ENCODE measurements around the gene DDX47. TPM values are rescaled to one million over a fixed set of nuclear protein-coding genes. Genes with fewer than 3 reads are reported as not detected.
"Not testable (repeated sequence)": the region's sequence is repeated elsewhere in the genome, so short reads cannot be mapped to it uniquely, and the experiment has no call there.

Gene DDX47
- total RNA-seq, 1 donor from 2014 or later = 114 TPM

- no peak overlapping the region for H3K27ac Mint-ChIP-seq
- intact Hi-C loops (cut with micrococcal nuclease) = no loop called here
- no peaks in the 10 kb centered on the region for H3K9me3 Mint-ChIP-seq
- DNase-seq (ENCODE audit: low spot score) = no peak
- no peaks in the 10 kb centered on the region for H3K36me3 Mint-ChIP-seq (ENCODE audit: low read depth)
- no peaks in the 10 kb centered on the region for H3K4me1 Mint-ChIP-seq (ENCODE audit: low read depth)
- no peaks in the 10 kb centered on the region for H3K27me3 Mint-ChIP-seq (ENCODE audit: low read depth)
- H3K4me3 Mint-ChIP-seq (ENCODE audit: low read depth) = no peak overlapping the region
Measured at GRCh38 chr12:12868477-12869235, 55.5 kb downstream of the DDX47 start.

- H3K9me3 Mint-ChIP-seq = no peaks in the 10 kb centered on the region
- no peak overlapping the region for H3K27ac Mint-ChIP-seq
- H3K4me3 Mint-ChIP-seq (ENCODE audit: low read depth) = no peak overlapping the region
- DNase-seq (ENCODE audit: low spot score) = no peak
- H3K27me3 Mint-ChIP-seq (ENCODE audit: low read depth) = no peaks in the 10 kb centered on the region
- H3K4me1 Mint-ChIP-seq (ENCODE audit: low read depth) = no peaks in the 10 kb centered on the region
- intact Hi-C loops (cut with micrococcal nuclease) = no loop called here
- no peaks in the 10 kb centered on the region for H3K36me3 Mint-ChIP-seq (ENCODE audit: low read depth)
Measured at GRCh38 chr12:12870465-12870864, 57.3 kb downstream of the DDX47 start.

- intact Hi-C loops (cut with micrococcal nuclease) = no loop called here
- no peaks in the 10 kb centered on the region for H3K36me3 Mint-ChIP-seq (ENCODE audit: low read depth)
- DNase-seq (ENCODE audit: low spot score) = no peak
- H3K4me1 Mint-ChIP-seq (ENCODE audit: low read depth) = no peaks in the 10 kb centered on the region
- H3K4me3 Mint-ChIP-seq (ENCODE audit: low read depth) = no peak overlapping the region
- H3K27ac Mint-ChIP-seq = no peak overlapping the region
- H3K9me3 Mint-ChIP-seq = no peaks in the 10 kb centered on the region
- no peaks in the 10 kb centered on the region for H3K27me3 Mint-ChIP-seq (ENCODE audit: low read depth)
Measured at GRCh38 chr12:12871587-12872138, 58.5 kb downstream of the DDX47 start.

- Mint-ChIP-seq H3K4me1 (ENCODE audit: low read depth) (no peaks in the 10 kb centered on the region), H3K27me3 (ENCODE audit: low read depth) (no peaks in the 10 kb centered on the region)
- intact Hi-C loops (cut with micrococcal nuclease) = no loop called here
Measured at GRCh38 chr12:12872139-12872933, 59.2 kb downstream of the DDX47 start.

GRCh38 chr12:12872934-12873275, 59.8 kb downstream of the DDX47 start:
- no peak for DNase-seq (ENCODE audit: low spot score)
- Mint-ChIP-seq H3K27me3 (ENCODE audit: low read depth) (no peaks in the 10 kb centered on the region), H3K4me1 (ENCODE audit: low read depth) (no peaks in the 10 kb centered on the region), H3K36me3 (ENCODE audit: low read depth) (no peaks in the 10 kb centered on the region), H3K4me3 (ENCODE audit: low read depth) (no peak overlapping the region), H3K9me3 (no peaks in the 10 kb centered on the region), H3K27ac (no peak overlapping the region)
- intact Hi-C loops (cut with micrococcal nuclease) = no loop called here

More at GRCh38 chr12:12872139-12872933, 59.2 kb downstream of the DDX47 start:
- Mint-ChIP-seq H3K4me3 (ENCODE audit: low read depth) (no peak overlapping the region), H3K9me3 (no peaks in the 10 kb centered on the region), H3K27ac (no peak overlapping the region), H3K36me3 (ENCODE audit: low read depth) (no peaks in the 10 kb centered on the region)
- DNase-seq (ENCODE audit: low spot score) = no peak

- H3K27me3 Mint-ChIP-seq (ENCODE audit: low read depth) = no peaks in the 10 kb centered on the region
- no peaks in the 10 kb centered on the region for H3K36me3 Mint-ChIP-seq (ENCODE audit: low read depth)
- H3K4me1 Mint-ChIP-seq (ENCODE audit: low read depth) = no peaks in the 10 kb centered on the region
- no peak for DNase-seq (ENCODE audit: low spot score)
- H3K9me3 Mint-ChIP-seq = no peaks in the 10 kb centered on the region
- intact Hi-C loops (cut with micrococcal nuclease) = no loop called here
- H3K27ac Mint-ChIP-seq = no peak overlapping the region
- no peak overlapping the region for H3K4me3 Mint-ChIP-seq (ENCODE audit: low read depth)
Measured at GRCh38 chr12:12874029-12874428, 60.9 kb downstream of the DDX47 start.

- H3K36me3 Mint-ChIP-seq (ENCODE audit: low read depth); H3K9me3 Mint-ChIP-seq; DNase-seq (ENCODE audit: low spot score); H3K4me3 Mint-ChIP-seq (ENCODE audit: low read depth); H3K27ac Mint-ChIP-seq; H3K4me1 Mint-ChIP-seq (ENCODE audit: low read depth); H3K27me3 Mint-ChIP-seq (ENCODE audit: low read depth); intact Hi-C loops (cut with micrococcal nuclease): not testable (repeated sequence)
Measured at GRCh38 chr12:12875301-12875700, 62.2 kb downstream of the DDX47 start.

- Mint-ChIP-seq H3K9me3 (no peaks in the 10 kb centered on the region), H3K4me3 (ENCODE audit: low read depth) (no peak overlapping the region), H3K36me3 (ENCODE audit: low read depth) (no peaks in the 10 kb centered on the region), H3K27ac (no peak overlapping the region), H3K27me3 (ENCODE audit: low read depth) (no peaks in the 10 kb centered on the region), H3K4me1 (ENCODE audit: low read depth) (peaks cover 12% of the 10 kb centered on the region)
- intact Hi-C loops (cut with micrococcal nuclease) = no loop called here
- DNase-seq (ENCODE audit: low spot score) = no peak
Measured at GRCh38 chr12:12877153-12877768, 64.1 kb downstream of the DDX47 start.

- intact Hi-C loops (cut with micrococcal nuclease) = no loop called here
- Mint-ChIP-seq H3K27me3 (ENCODE audit: low read depth) (no peaks in the 10 kb centered on the region), H3K4me1 (ENCODE audit: low read depth) (peaks cover 12% of the 10 kb centered on the region)
Measured at GRCh38 chr12:12877781-12878455, 64.8 kb downstream of the DDX47 start.

More at GRCh38 chr12:12877781-12878455, 64.8 kb downstream of the DDX47 start:
- no peaks in the 10 kb centered on the region for H3K36me3 Mint-ChIP-seq (ENCODE audit: low read depth)
- no peak for DNase-seq (ENCODE audit: low spot score)
- no peak overlapping the region for H3K27ac Mint-ChIP-seq
- no peak overlapping the region for H3K4me3 Mint-ChIP-seq (ENCODE audit: low read depth)
- H3K9me3 Mint-ChIP-seq = no peaks in the 10 kb centered on the region

Other genes with a start within 250 kb of the DDX47 start
- gene CREBL2, start 201.5 kb upstream of the DDX47 start, total RNA-seq = 22.3 and 23.3 TPM in 2 replicates
- gene GPR19, start 117.2 kb upstream of the DDX47 start, total RNA-seq = 8.9 and 12.2 TPM in 2 replicates
- gene CDKN1B, start 96.0 kb upstream of the DDX47 start, total RNA-seq = 49.0 and 53.4 TPM in 2 replicates
- gene APOLD1, start 27.7 kb upstream of the DDX47 start, total RNA-seq = 5.3 and 6.0 TPM in 2 replicates
- gene GPRC5A, start 78.2 kb downstream of the DDX47 start, total RNA-seq = not detected in 2 replicates
- gene GPRC5D, start 138.8 kb downstream of the DDX47 start, total RNA-seq = not detected in 2 replicates
- gene HEBP1, start 186.9 kb downstream of the DDX47 start, total RNA-seq = 11.9 and 13.3 TPM in 2 replicates
- gene FAM234B, start 231.0 kb downstream of the DDX47 start, total RNA-seq = 5.7 and 6.8 TPM in 2 replicates